SKM-1 (cell line): ENCODE measurements around the gene SPATS2L.

ENCODE experiments used
- DNase-seq: peaks from one replicate; lab custom pipeline; 2025; ENCODE audit not compliant: unreplicated experiment; lab: John Stamatoyannopoulos, UW

SPATS2L gene

GRCh38 chr2:200461846-200462710 is 155.6 kb downstream of the SPATS2L start:
- DNase-seq: no peak

GRCh38 chr2:200463452-200463851 is 157.0 kb downstream of the SPATS2L start:
- DNase-seq: no peak

GRCh38 chr2:200466425-200467418 is 160.2 kb downstream of the SPATS2L start:
- no peak for DNase-seq

DNA sequence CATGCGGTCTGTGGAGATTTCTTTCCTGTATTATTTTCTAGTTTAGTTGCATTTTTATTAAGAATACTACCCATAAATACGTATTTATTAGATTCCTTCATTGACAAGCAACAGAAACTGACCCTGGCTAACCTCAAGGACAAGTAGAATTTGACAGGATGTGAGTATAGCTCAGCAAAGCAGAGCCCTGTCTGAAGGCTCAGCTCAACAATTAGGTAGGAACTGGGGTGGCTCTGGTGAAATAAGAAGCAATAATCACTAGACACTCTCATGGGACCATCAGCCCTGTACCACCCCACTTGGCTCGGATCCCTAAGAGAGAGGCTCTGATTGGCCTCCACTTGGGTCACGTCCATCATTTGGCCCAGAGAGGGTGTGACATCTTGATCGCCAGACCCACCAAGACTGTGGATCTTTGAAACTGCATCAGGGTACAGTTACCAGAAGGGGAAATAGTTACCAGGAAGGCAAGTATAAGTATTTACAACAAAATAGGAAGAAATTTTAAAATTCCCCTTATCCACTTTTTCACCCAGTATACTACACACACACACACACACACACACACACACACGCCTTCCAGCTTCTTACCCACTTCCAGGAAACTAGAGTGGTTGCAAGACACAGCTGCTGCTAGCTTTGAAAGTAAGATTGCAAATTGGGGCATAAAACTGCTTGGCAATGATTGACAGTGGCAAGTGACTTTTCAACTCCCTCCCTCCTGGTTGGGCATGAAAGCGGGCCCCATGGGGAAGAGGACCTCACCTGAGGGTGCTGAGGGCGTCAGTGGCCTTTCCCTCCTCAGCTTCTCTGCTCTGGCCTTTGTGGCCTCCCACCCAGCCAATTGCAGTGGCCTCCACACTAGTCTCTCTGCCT is 161.6 kb downstream of the SPATS2L start:
- DNase-seq: no peak

DNA sequence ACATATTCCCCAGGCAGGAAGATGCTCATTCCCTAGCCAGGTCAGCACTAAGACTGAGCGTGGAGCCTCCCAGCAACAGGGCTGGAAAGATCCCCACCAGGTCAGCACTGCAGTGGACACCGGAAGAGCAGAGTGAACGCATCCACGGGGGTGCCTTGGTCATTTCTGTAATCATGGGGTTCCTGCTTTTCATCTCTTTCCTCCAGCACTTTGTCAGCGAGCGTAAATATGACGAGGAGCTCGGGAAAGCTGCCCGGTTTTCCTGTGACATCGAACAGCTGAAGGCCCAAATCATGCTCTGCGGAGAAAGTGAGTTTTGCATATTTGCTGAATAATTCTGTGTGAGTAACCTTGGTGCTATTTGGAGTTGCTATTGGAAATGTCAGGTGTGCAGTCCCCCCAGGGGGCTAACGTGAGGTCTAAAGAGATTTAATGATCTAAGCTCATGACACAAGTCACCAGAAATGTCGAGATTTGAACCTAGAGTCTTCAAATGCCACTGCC is 163.3 kb downstream of the SPATS2L start:
- DNase-seq: no peak

GRCh38 chr2:200470230-200470629 is 163.7 kb downstream of the SPATS2L start:
- no peak for DNase-seq

GRCh38 chr2:200471324-200471848 is 164.9 kb downstream of the SPATS2L start:
- no peak for DNase-seq

GRCh38 chr2:200471928-200472645 is 165.6 kb downstream of the SPATS2L start:
- DNase-seq: no peak

DNA sequence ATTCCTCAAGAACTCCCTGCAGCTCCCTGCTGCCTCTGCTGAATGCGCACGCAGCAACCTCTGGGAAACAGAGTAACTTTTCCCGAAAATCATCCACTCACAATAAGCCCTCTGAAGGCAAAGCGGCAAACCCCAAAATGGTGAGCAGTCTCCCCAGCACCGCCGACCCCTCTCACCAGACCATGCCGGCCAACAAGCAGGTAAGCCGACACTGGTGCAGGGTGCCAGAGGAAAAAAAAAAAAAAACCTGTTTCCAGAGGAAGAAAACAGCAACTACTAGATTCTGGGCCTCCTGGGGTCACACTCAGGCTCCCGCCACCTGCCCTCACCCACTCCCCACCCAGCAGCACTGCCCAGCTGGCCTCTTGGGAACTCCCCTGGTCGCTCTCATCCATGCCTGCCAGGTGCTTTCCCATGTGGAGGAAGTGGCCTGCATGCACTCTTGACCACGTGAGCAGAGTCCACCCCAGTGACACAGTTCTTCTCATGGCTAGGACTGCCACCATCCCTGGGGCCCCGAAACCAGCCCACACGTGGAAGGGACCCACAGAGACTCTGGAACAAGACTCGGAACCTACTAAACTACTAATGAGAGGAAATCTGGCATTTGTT is 166.5 kb downstream of the SPATS2L start:
- no peak for DNase-seq

GRCh38 chr2:200475795-200476194 is 169.3 kb downstream of the SPATS2L start:
- DNase-seq: no peak

DNA sequence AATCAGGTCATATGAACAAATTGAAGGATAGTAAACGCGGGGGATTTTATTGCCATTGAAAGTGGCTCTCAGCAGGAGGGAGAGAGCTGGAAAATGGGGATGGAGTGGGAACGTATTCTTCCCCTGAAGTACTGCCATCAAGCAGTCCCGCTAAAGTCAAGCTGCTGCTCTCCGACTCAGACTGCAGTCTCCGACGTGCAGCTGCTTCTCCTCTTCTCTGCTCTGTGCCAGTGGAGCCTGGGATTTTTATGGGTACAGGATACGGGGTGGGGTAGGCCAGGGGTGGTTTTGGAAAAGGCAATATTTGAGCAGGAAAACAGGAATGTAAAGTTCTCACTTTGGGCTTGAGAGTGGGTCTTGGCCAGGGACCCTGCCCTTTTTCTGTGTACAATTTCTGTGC is 170.3 kb downstream of the SPATS2L start:
- DNase-seq: no peak

- DNase-seq: no peak
Observed at GRCh38 chr2:200477667-200478131, 171.2 kb downstream of the SPATS2L start.

DNA sequence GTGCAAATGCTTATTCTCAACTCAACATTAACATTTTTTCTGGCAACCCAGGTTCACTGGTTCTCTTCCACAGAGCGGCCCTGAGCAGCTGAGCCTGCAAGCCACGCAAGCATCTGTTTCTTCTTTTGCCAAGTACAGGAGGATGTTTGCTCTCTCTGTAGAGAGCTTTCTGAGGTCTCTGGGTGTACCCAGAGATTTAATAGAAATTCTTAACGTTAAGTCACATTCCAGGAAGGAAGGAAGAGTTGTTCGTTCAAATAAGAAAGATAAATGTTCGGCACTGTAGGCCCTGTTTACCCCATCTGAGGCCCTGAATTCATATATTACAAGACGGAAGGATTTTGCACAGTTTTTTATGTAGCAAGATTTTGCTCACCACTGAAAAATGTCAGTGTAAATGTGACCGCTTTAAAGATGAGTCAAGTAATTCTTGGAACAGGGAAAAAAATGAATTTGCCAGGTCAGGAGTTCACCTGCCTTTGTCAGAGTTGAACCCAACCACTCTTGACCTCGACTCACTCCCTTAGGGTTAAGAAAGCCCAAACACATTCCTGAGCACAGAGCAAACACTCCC is 173.3 kb downstream of the SPATS2L start:
- no peak for DNase-seq

DNA sequence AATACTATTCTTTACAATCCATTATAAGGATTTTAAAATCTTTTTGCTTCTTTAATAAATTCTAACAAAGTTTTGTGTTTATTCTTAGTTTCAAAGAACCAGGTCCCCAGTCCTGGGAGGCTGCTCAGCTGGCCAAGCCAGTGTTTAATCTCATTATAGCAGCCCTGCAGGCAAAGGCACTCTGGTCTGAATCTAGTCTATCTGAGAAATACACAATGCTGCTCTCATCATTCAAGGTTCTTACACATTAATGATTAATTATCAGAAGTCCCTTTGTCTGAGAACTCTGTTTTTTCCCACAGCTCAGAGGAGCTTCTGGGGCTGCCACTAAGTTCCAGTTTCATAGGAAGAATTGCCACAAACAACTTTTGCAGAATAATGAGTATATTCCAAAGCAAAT is 175.7 kb downstream of the SPATS2L start:
- no peak for DNase-seq

- no peak for DNase-seq
Observed at GRCh38 chr2:200483729-200484198, 177.3 kb downstream of the SPATS2L start.

- no peak for DNase-seq
Observed at GRCh38 chr2:200484934-200485333, 178.4 kb downstream of the SPATS2L start.

GRCh38 chr2:200486529-200486928 is 180.0 kb downstream of the SPATS2L start:
- DNase-seq: no peak

GRCh38 chr2:200488169-200488568 is 181.7 kb downstream of the SPATS2L start:
- DNase-seq: no peak

GRCh38 chr2:200490001-200490400 is 183.5 kb downstream of the SPATS2L start:
- no peak for DNase-seq
